Neural cell (in vitro differentiated cells): ENCODE data around the gene RSPH1. TPM values are rescaled to one million over a fixed set of nuclear protein-coding genes. Genes with fewer than 3 reads are reported as not detected.

Experiments
- H2AFZ ChIP-seq: fragments of 200-600, 300-800 bp; sonication (generic), shearing (Covaris generic); 2 replicates; pipeline ENCODE4 v1.6.0; 2014; ENCODE audit warnings: low read depth, mild to moderate bottlenecking, antibody characterized with exemption, low read length, moderate library complexity
- H3F3A ChIP-seq: fragments of 200-600 bp; shearing (Covaris generic); 2 replicates; pipeline ENCODE4 v1.6.1; 2016; ENCODE audit warnings: mild to moderate bottlenecking, moderate library complexity, mixed read lengths, antibody characterized with exemption, low read length; ENCODE audit not compliant: insufficient read depth, poor library complexity, severe bottlenecking
- H3K27ac ChIP-seq: fragments of 200-600, 300-800 bp; sonication (generic), shearing (Covaris generic); 2 replicates; pipeline ENCODE4 v1.5.1; 2014; ENCODE audit warnings: mild to moderate bottlenecking, low read length, moderate library complexity
- H3K27me3 ChIP-seq: fragments of 300-800, 200-600 bp; sonication (generic), shearing (Covaris generic); 2 replicates; pipeline ENCODE4 v1.6.0; 2014; ENCODE audit warnings: mild to moderate bottlenecking, low read depth, low read length, moderate library complexity; ENCODE audit not compliant: insufficient read depth
- H3K36me3 ChIP-seq: fragments of 300-800, 200-600 bp; sonication (generic), shearing (Covaris generic); 2 replicates; pipeline ENCODE4 v1.5.1; 2014; ENCODE audit warnings: mild to moderate bottlenecking, antibody characterized with exemption, low read length, moderate library complexity; ENCODE audit not compliant: insufficient read depth
- H3K4me2 ChIP-seq: fragments of 300-800, 200-600 bp; sonication (generic), shearing (Covaris generic); 2 replicates; pipeline ENCODE4 v1.6.0; 2014; ENCODE audit warnings: mild to moderate bottlenecking, low read length
- H3K4me3 ChIP-seq: fragments of 300-800, 200-600 bp; sonication (generic), shearing (Covaris generic); 2 replicates; pipeline ENCODE4 v1.5.1; 2014; ENCODE audit warnings: mild to moderate bottlenecking, low read length, moderate library complexity
- H3K79me2 ChIP-seq: fragments of 200-600 bp; shearing (Covaris generic); replicated peaks from 2 replicates; pipeline ENCODE4 v1.6.0; 2014; ENCODE audit warnings: mild to moderate bottlenecking, low read length, moderate library complexity; ENCODE audit not compliant: insufficient read depth
- H3K9ac ChIP-seq: fragments of 300-800, 200-600 bp; sonication (generic), shearing (Covaris generic); 2 replicates; pipeline ENCODE4 v1.6.1; 2016; ENCODE audit warnings: mild to moderate bottlenecking, low read length, mixed read lengths
- H3K9me2 ChIP-seq: fragments of 200-600 bp; shearing (Covaris generic); 2 replicates; pipeline ENCODE4 v1.6.1; 2016; ENCODE audit warnings: mild to moderate bottlenecking, low read length, mixed read lengths; ENCODE audit not compliant: insufficient read depth
- H3K9me3 ChIP-seq: fragments of 200-600, 300-800 bp; sonication (generic), shearing (Covaris generic); 2 replicates; pipeline ENCODE4 v1.6.1; 2016; ENCODE audit warnings: mild to moderate bottlenecking, mixed run types, low read length, moderate library complexity, mixed read lengths
- H4K20me1 ChIP-seq: fragments of 200-600 bp; shearing (Covaris generic); 2 replicates; pipeline ENCODE4 v1.6.1; 2016; ENCODE audit warnings: mild to moderate bottlenecking, mixed run types; ENCODE audit not compliant: insufficient read depth
- EP300 ChIP-seq: fragments of 450-650 bp; conservative IDR thresholded peaks from 2 replicates; pipeline ENCODE4 v1.6.1; 2014; ENCODE audit warnings: antibody characterized with exemption, mild to moderate bottlenecking, moderate library complexity; ENCODE audit not compliant: poor library complexity, severe bottlenecking
- EZH2 ChIP-seq: fragments of 200-600, 300-800 bp; shearing (Covaris generic), sonication (generic); IDR thresholded peaks from 2 replicates; pipeline ENCODE4 v1.6.1; 2014; ENCODE audit warnings: antibody characterized with exemption, low read length, borderline replicate concordance, mild to moderate bottlenecking; ENCODE audit not compliant: insufficient read depth, poor library complexity, severe bottlenecking
- MXI1 ChIP-seq: fragments of 450-650 bp; conservative IDR thresholded peaks from 2 replicates; pipeline ENCODE4 v1.6.1; 2014; ENCODE audit warnings: antibody characterized with exemption, mild to moderate bottlenecking; ENCODE audit not compliant: poor library complexity, severe bottlenecking
- POLR2AphosphoS5 ChIP-seq: IDR thresholded peaks from 2 replicates; pipeline ENCODE4 v1.6.1; 2012
- RAD21 ChIP-seq: fragments of 450-650 bp; conservative IDR thresholded peaks from 2 replicates; pipeline ENCODE4 v1.6.1; 2014; ENCODE audit warnings: antibody characterized with exemption, mild to moderate bottlenecking, moderate library complexity
- SMC3 ChIP-seq: fragments of 450-650 bp; conservative IDR thresholded peaks from 2 replicates; pipeline ENCODE4 v1.6.1; 2014; ENCODE audit warnings: antibody characterized with exemption, mild to moderate bottlenecking, moderate library complexity; ENCODE audit not compliant: poor library complexity
- TAF1 ChIP-seq: IDR thresholded peaks from 2 replicates; pipeline ENCODE4 v1.6.1; 2012; ENCODE audit warnings: low read depth
- polyA plus RNA-seq: library from polyadenylated mRNA; depleted of rRNA; stranded (reverse); fragments of >200 nt; gene quantifications from 2 replicates; pipeline ENCODE4 v1.2.3, GENCODE V29; 2014
- TF ChIP-seq, protein P1 (sequence below): IDR thresholded peaks from 2 replicates; pipeline ENCODE4 v1.6.1; 2012; ENCODE audit warnings: borderline replicate concordance
- TF ChIP-seq, protein P2 (sequence below): fragments of 450-650 bp; IDR thresholded peaks from 2 replicates; pipeline ENCODE4 v1.5.1; 2014; ENCODE audit warnings: antibody characterized with exemption, mild to moderate bottlenecking, moderate library complexity; ENCODE audit not compliant: poor library complexity, severe bottlenecking

RSPH1 gene
- polyA plus RNA-seq, 1 donor from 2014 or later, result 1.3 TPM

DNA sequence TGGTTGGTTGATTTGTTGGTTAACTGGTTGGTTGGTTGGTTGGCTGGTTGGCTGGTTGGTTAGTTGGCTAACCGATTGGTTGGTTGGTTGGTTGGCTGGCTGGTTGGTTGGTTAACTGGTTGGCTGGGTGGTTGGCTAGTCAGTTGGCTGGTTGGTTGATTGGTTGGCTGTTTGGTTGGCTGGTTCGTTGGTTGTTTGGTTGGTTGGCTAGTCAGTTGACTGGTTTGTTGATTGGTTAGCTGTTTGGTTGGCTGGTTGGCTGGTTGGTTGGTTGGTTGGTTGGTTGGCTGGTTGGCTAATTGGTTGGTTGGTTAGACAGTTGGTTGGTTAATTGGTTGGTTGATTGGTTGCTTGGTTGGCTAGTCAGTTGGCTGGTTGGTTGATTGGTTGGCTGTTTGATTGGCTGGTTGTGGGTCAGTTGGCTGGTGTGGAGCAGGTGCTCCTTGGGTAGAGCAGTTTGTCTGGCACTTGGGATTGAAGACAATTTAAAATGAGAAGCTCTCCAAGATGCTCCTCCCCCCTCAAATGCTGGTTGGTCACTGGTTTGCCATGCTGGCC lies 6.9 kb downstream of the RSPH1 start:
- Histone ChIP-seq H3K4me3 (no peak overlapping the region), H3F3A (no peaks in the 10 kb centered on the region), H3K27ac (no peak overlapping the region), H3K36me3 (no peaks in the 10 kb centered on the region), H3K27me3 (no peaks in the 10 kb centered on the region), H4K20me1 (no peaks in the 10 kb centered on the region), H3K9ac (no peak overlapping the region), H3K79me2 (no peaks in the 10 kb centered on the region), H3K9me2 (no peaks in the 10 kb centered on the region), H3K9me3 (no peaks in the 10 kb centered on the region), H3K4me2 (no peak overlapping the region), H2AFZ (no peak overlapping the region)
- TF ChIP-seq, protein P1, sequence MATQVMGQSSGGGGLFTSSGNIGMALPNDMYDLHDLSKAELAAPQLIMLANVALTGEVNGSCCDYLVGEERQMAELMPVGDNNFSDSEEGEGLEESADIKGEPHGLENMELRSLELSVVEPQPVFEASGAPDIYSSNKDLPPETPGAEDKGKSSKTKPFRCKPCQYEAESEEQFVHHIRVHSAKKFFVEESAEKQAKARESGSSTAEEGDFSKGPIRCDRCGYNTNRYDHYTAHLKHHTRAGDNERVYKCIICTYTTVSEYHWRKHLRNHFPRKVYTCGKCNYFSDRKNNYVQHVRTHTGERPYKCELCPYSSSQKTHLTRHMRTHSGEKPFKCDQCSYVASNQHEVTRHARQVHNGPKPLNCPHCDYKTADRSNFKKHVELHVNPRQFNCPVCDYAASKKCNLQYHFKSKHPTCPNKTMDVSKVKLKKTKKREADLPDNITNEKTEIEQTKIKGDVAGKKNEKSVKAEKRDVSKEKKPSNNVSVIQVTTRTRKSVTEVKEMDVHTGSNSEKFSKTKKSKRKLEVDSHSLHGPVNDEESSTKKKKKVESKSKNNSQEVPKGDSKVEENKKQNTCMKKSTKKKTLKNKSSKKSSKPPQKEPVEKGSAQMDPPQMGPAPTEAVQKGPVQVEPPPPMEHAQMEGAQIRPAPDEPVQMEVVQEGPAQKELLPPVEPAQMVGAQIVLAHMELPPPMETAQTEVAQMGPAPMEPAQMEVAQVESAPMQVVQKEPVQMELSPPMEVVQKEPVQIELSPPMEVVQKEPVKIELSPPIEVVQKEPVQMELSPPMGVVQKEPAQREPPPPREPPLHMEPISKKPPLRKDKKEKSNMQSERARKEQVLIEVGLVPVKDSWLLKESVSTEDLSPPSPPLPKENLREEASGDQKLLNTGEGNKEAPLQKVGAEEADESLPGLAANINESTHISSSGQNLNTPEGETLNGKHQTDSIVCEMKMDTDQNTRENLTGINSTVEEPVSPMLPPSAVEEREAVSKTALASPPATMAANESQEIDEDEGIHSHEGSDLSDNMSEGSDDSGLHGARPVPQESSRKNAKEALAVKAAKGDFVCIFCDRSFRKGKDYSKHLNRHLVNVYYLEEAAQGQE, result no peak
- TF ChIP-seq RAD21 (no peak), SMC3 (no peak), MXI1 (no peak), EZH2 (no peak), POLR2AphosphoS5 (no peak), EP300 (no peak), TAF1 (no peak)
- TF ChIP-seq, protein P2, sequence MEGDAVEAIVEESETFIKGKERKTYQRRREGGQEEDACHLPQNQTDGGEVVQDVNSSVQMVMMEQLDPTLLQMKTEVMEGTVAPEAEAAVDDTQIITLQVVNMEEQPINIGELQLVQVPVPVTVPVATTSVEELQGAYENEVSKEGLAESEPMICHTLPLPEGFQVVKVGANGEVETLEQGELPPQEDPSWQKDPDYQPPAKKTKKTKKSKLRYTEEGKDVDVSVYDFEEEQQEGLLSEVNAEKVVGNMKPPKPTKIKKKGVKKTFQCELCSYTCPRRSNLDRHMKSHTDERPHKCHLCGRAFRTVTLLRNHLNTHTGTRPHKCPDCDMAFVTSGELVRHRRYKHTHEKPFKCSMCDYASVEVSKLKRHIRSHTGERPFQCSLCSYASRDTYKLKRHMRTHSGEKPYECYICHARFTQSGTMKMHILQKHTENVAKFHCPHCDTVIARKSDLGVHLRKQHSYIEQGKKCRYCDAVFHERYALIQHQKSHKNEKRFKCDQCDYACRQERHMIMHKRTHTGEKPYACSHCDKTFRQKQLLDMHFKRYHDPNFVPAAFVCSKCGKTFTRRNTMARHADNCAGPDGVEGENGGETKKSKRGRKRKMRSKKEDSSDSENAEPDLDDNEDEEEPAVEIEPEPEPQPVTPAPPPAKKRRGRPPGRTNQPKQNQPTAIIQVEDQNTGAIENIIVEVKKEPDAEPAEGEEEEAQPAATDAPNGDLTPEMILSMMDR, result no peak

DNA sequence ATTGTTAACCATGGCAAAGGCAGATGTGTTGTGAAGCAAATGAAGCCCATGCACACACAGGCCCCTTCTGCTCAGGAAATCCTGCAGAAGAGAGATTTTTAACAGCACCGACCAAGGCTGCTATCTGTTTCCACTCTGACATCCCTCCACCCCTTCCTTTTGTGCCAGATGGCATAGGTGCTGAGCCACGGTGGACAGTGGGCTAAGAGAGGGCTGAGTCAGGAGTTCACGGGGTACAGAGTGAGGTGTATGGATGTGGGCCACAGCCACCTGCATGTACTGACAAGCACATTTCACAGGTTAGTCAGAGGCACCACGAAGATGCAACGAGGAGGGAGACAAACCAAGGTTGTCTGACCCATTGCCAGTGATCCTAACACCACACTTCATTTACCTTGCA lies 9.5 kb downstream of the RSPH1 start:
- Histone ChIP-seq H4K20me1 (no peaks in the 10 kb centered on the region), H3K79me2 (no peaks in the 10 kb centered on the region), H3F3A (no peaks in the 10 kb centered on the region), H3K36me3 (no peaks in the 10 kb centered on the region), H3K9me2 (no peaks in the 10 kb centered on the region), H2AFZ (no peak overlapping the region), H3K9me3 (no peaks in the 10 kb centered on the region), H3K27me3 (no peaks in the 10 kb centered on the region), H3K9ac (no peak overlapping the region), H3K27ac (no peak overlapping the region), H3K4me3 (no peak overlapping the region), H3K4me2 (no peak overlapping the region)
- no peak for TF ChIP-seq TAF1
- no peak for TF ChIP-seq RAD21
- TF ChIP-seq, protein P1, result no peak
- TF ChIP-seq EP300, result no peak
- TF ChIP-seq, protein P2, result no peak
- no peak for TF ChIP-seq POLR2AphosphoS5
- no peak for TF ChIP-seq EZH2
- TF ChIP-seq MXI1, result no peak
- no peak for TF ChIP-seq SMC3
